ENCODE measurements around the gene NECAB2. TPM values are rescaled to one million over a fixed set of nuclear protein-coding genes. Genes with fewer than 3 reads are reported as not detected.

NECAB2 gene
- polyA plus RNA-seq, 1 donor from 2014 or later = 12.5 TPM

DNA sequence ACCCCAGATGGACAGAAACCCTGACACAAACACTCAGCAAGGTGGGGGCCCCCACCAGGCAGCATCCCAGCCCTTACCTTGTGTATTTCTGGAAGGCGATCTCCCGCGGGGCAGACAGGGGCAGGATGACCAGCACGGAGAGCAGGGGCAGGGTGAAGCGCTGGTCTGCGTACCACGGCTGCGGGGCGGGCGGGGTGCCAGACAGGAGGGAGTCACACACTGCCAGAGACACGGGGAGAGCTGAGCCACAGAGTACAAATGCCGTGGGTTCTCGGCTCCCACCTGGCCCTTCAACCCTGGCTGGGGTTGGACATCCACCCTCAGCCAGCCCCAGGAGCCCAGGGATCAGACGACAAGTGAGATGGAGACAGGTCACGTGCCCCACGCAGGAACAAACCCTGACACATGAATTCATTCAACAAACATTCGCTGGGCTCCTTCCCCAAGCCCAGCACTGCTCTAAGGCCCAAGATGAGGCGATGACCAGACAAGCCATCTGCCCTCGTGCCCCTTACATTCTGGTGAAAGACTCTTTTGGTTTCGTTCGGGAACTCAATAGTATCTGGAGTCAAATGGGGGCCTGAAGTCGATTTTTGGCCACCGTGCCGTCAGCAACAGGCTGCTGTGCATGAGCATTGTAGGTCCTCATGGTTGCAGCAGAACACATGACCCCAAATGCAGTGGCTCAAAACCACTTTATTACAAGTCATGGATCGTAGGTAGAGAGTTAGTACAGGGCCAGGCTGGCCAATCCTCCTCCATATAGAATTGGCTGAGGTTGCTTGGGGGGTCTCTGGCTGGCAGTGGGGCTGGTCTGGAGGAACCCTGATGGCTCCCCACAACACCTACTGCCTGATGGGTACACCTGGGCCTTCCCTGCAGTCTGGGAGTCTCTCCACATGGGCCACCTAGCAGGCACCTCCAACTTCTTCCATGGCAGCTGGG lies 65.5 kb downstream of the NECAB2 start:
- H3K9me2 ChIP-seq (ENCODE audit: insufficient read depth, low read length) = no peaks in the 10 kb centered on the region
- no peak for TF ChIP-seq MXI1 (conservative IDR thresholded peaks at IDR 0.05; ENCODE audit: poor library complexity, severe bottlenecking)
- TF ChIP-seq POLR2AphosphoS5 (IDR thresholded peaks at IDR 0.05) = no peak
- TF ChIP-seq, protein P1, sequence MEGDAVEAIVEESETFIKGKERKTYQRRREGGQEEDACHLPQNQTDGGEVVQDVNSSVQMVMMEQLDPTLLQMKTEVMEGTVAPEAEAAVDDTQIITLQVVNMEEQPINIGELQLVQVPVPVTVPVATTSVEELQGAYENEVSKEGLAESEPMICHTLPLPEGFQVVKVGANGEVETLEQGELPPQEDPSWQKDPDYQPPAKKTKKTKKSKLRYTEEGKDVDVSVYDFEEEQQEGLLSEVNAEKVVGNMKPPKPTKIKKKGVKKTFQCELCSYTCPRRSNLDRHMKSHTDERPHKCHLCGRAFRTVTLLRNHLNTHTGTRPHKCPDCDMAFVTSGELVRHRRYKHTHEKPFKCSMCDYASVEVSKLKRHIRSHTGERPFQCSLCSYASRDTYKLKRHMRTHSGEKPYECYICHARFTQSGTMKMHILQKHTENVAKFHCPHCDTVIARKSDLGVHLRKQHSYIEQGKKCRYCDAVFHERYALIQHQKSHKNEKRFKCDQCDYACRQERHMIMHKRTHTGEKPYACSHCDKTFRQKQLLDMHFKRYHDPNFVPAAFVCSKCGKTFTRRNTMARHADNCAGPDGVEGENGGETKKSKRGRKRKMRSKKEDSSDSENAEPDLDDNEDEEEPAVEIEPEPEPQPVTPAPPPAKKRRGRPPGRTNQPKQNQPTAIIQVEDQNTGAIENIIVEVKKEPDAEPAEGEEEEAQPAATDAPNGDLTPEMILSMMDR (IDR thresholded peaks at IDR 0.05; ENCODE audit: poor library complexity, severe bottlenecking) = no peak
- TF ChIP-seq, protein P2, sequence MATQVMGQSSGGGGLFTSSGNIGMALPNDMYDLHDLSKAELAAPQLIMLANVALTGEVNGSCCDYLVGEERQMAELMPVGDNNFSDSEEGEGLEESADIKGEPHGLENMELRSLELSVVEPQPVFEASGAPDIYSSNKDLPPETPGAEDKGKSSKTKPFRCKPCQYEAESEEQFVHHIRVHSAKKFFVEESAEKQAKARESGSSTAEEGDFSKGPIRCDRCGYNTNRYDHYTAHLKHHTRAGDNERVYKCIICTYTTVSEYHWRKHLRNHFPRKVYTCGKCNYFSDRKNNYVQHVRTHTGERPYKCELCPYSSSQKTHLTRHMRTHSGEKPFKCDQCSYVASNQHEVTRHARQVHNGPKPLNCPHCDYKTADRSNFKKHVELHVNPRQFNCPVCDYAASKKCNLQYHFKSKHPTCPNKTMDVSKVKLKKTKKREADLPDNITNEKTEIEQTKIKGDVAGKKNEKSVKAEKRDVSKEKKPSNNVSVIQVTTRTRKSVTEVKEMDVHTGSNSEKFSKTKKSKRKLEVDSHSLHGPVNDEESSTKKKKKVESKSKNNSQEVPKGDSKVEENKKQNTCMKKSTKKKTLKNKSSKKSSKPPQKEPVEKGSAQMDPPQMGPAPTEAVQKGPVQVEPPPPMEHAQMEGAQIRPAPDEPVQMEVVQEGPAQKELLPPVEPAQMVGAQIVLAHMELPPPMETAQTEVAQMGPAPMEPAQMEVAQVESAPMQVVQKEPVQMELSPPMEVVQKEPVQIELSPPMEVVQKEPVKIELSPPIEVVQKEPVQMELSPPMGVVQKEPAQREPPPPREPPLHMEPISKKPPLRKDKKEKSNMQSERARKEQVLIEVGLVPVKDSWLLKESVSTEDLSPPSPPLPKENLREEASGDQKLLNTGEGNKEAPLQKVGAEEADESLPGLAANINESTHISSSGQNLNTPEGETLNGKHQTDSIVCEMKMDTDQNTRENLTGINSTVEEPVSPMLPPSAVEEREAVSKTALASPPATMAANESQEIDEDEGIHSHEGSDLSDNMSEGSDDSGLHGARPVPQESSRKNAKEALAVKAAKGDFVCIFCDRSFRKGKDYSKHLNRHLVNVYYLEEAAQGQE (IDR thresholded peaks at IDR 0.05; ENCODE audit: borderline replicate concordance) = no peak
- TF ChIP-seq RAD21 (conservative IDR thresholded peaks at IDR 0.05) = no peak
- no peak for TF ChIP-seq SMC3 (conservative IDR thresholded peaks at IDR 0.05; ENCODE audit: poor library complexity)
- no peak for TF ChIP-seq EP300 (conservative IDR thresholded peaks at IDR 0.05; ENCODE audit: poor library complexity, severe bottlenecking)
- TF ChIP-seq EZH2 (IDR thresholded peaks at IDR 0.05; ENCODE audit: borderline replicate concordance, insufficient read depth, low read length, poor library complexity, severe bottlenecking) = no peak
- no peak for TF ChIP-seq TAF1 (IDR thresholded peaks at IDR 0.05; ENCODE audit: low read depth)
- H3K9me3 ChIP-seq (ENCODE audit: low read length) = no peaks in the 10 kb centered on the region
- no peak overlapping the region for H3K4me2 ChIP-seq (ENCODE audit: low read length)
- no peak overlapping the region for H3K4me3 ChIP-seq (ENCODE audit: low read length)
- no peak overlapping the region for H3K9ac ChIP-seq (ENCODE audit: low read length)
- H3K27ac ChIP-seq (ENCODE audit: low read length) = no peak overlapping the region
- no peaks in the 10 kb centered on the region for H3K79me2 ChIP-seq (replicated peaks; ENCODE audit: insufficient read depth, low read length)
- no peak overlapping the region for H2AFZ ChIP-seq (ENCODE audit: low read depth, low read length)
- H3F3A ChIP-seq (ENCODE audit: insufficient read depth, low read length, poor library complexity, severe bottlenecking) = no peaks in the 10 kb centered on the region
- no peaks in the 10 kb centered on the region for H3K27me3 ChIP-seq (ENCODE audit: insufficient read depth, low read depth, low read length)
- no peaks in the 10 kb centered on the region for H3K36me3 ChIP-seq (ENCODE audit: insufficient read depth, low read length)
- no peaks in the 10 kb centered on the region for H4K20me1 ChIP-seq (ENCODE audit: insufficient read depth)

DNA sequence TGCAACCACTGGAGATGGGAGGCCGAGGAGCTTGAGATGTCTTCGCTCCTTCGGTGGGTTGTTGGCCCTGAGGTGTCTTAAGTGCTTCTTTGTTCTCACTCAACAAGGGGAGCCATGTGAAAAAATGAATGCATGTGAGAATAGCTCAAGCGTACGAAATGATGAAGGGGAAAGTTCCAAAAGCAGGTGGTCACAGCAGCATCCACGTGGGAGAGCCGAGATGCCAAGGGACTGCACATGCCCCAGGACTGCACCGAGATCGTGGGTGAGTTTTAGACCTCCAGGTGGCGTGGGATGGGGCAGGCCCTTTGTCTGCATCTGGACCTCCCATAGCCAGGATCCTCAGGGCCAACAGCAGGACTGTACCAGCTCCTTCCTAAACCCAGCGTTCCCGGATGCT lies 66.5 kb downstream of the NECAB2 start:
- Histone ChIP-seq H3K27me3 (ENCODE audit: insufficient read depth, low read depth, low read length) (no peaks in the 10 kb centered on the region), H3F3A (ENCODE audit: insufficient read depth, low read length, poor library complexity, severe bottlenecking) (no peaks in the 10 kb centered on the region), H3K4me3 (ENCODE audit: low read length) (no peak overlapping the region), H4K20me1 (ENCODE audit: insufficient read depth) (no peaks in the 10 kb centered on the region), H3K79me2 (replicated peaks; ENCODE audit: insufficient read depth, low read length) (no peaks in the 10 kb centered on the region), H3K27ac (ENCODE audit: low read length) (no peak overlapping the region), H3K4me2 (ENCODE audit: low read length) (no peak overlapping the region), H3K9me3 (ENCODE audit: low read length) (no peaks in the 10 kb centered on the region), H2AFZ (ENCODE audit: low read depth, low read length) (no peak overlapping the region), H3K36me3 (ENCODE audit: insufficient read depth, low read length) (no peaks in the 10 kb centered on the region), H3K9ac (ENCODE audit: low read length) (no peak overlapping the region), H3K9me2 (ENCODE audit: insufficient read depth, low read length) (no peaks in the 10 kb centered on the region)
- TF ChIP-seq, protein P2 (IDR thresholded peaks at IDR 0.05; ENCODE audit: borderline replicate concordance) = no peak
- no peak for TF ChIP-seq POLR2AphosphoS5 (IDR thresholded peaks at IDR 0.05)
- no peak for TF ChIP-seq EZH2 (IDR thresholded peaks at IDR 0.05; ENCODE audit: borderline replicate concordance, insufficient read depth, low read length, poor library complexity, severe bottlenecking)
- TF ChIP-seq, protein P1 (IDR thresholded peaks at IDR 0.05; ENCODE audit: poor library complexity, severe bottlenecking) = no peak
- TF ChIP-seq SMC3 (conservative IDR thresholded peaks at IDR 0.05; ENCODE audit: poor library complexity) = no peak
- no peak for TF ChIP-seq MXI1 (conservative IDR thresholded peaks at IDR 0.05; ENCODE audit: poor library complexity, severe bottlenecking)
- no peak for TF ChIP-seq EP300 (conservative IDR thresholded peaks at IDR 0.05; ENCODE audit: poor library complexity, severe bottlenecking)
- TF ChIP-seq RAD21 (conservative IDR thresholded peaks at IDR 0.05) = no peak
- no peak for TF ChIP-seq TAF1 (IDR thresholded peaks at IDR 0.05; ENCODE audit: low read depth)

All from neural cell (in vitro differentiated cells).